NOMO-1 treated with dmso at 0.1 percent for 144 hours (cell line): ENCODE results near the gene EGR2.

Source experiments
- DNase-seq: peaks from one replicate; lab custom pipeline; 2025; ENCODE audit not compliant: unreplicated experiment; lab: John Stamatoyannopoulos, UW

EGR2 gene

GRCh38 chr10:62816331-62817120 lies at the start of gene EGR2:
EGR2 (minus strand) TSS chr10:62816366; CDS start chr10:62816029, 337 bp downstream.
- peak; percentile 93 for DNase-seq

- no peak for DNase-seq
These were observed 46.3 kb upstream of the EGR2 start for GRCh38 chr10:62862447-62862846.

GRCh38 chr10:62861507-62861906 lies 45.3 kb upstream of the EGR2 start:
- no peak for DNase-seq

DNA sequence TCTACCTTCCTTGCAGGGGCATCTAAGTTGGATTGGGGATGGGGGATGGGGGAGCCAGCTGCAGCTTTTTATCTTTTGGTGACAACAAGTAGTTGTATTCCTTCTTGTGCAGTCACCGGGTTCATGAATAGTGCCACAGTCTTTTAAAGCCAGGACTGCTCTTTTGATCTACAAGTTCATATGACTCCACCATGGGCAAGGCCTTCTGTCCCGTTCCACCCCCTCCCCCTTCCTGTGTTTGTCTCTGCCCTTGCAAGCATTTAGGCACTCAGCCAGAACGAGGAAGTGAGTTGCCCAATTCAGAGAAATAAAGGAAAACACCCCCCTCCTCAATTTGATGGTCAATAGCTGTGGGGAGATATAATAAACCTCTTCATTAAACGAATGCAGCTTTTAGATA lies 44.8 kb upstream of the EGR2 start:
- peak; percentile 18 for DNase-seq

GRCh38 chr10:62858364-62858763 lies 42.2 kb upstream of the EGR2 start:
- DNase-seq: no peak

GRCh38 chr10:62856021-62856420 lies 39.9 kb upstream of the EGR2 start:
- no peak for DNase-seq

GRCh38 chr10:62853710-62854109 lies 37.5 kb upstream of the EGR2 start:
- DNase-seq: peak; percentile 69

DNA sequence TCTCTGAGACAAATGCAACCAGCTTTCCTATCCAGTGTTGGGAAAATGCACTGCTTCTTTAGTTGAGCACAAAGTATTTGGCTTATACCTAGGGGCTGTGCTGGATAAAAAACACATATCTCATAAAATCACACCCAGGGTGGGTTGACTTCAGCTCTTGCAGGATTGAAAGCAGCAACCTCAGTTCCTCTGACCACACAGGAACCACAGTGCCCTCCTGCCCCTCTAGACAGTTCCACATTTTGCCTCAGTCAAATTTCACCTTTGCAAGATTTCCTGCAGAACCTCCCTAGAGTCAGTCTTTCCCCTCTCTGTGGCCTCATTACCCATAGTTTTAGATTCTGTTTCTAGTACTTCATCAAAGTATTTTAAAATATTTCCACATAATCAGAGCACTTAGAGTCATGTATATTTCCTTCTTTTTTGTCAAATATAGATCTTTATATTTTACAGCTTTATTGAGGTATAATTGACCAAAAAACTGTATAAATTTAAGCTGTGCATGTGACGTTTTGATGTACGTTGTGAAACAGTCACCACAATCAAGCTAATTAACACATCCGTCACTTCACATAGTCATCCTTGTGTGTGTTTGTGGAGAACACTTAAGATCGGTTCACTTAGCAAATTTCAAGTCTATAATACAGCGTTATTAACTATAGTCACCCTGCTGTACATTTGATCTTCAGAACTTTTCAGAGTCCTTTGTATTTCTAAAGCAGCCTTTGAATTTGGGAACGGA lies 37.0 kb upstream of the EGR2 start:
- DNase-seq: peak; percentile 81

- DNase-seq: peak; percentile 2
These were observed 35.3 kb upstream of the EGR2 start for GRCh38 chr10:62851442-62851841.

- DNase-seq: peak; percentile 6
These were observed 34.5 kb upstream of the EGR2 start for GRCh38 chr10:62850646-62851045.

GRCh38 chr10:62847433-62847832 lies 31.3 kb upstream of the EGR2 start:
- DNase-seq: no peak

DNA sequence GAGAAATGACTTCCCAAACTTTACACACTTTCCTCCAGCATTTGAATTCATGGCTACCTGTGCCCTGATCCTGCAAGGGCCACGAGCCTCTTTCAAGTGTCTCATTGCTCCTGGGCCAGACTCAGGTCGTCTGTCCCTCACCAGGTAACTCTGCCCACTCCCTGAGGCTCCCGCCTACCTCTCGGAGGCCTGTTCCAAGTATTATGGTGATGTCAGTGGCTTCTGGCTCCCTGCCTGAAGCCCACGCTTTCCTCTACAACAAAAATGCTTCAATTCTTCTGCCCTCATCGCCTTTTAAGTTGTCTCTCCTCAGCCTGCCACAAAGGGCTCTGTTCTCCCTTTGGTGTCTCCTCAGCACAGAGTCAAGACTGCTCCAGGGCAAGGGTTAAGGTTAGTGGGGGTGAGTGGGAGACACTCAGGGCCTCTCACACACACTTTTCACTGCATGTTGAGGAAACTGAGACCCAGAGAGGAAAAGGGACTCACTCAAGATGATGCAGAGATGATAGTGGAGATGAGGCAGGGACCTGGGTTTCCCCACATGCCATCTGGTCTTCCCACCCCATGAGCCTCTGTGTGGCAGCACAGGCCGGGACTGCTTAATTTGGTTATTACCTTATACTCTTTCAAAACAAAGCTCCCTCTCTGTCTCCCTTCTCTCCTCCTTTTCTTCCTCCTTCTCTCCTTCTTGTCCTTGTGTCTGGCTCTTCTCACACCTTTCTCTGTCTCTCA lies 28.3 kb upstream of the EGR2 start:
- no peak for DNase-seq

DNA sequence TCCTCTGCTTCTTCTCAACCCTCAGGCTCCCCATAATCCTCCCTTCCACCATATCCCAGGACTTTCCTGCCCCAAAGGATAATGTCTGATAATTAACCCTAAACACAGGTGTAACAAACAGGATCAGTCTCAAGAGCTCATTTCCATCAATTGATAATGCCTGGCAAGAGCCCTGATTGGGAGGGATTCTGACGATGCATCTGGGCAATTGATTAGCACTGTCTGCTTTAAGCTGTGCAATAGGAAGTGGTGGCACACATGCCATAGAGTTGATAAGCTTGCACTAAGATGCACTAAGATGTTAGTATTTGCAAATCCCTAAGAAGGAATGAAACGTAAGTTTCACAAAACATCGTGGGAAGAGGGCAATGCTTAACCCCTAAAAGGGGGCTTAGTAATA lies 27.4 kb upstream of the EGR2 start:
- no peak for DNase-seq

- DNase-seq: no peak
These were observed 26.8 kb upstream of the EGR2 start for GRCh38 chr10:62842983-62843382.

GRCh38 chr10:62839590-62839989 lies 23.4 kb upstream of the EGR2 start:
- DNase-seq: peak; percentile 34

DNA sequence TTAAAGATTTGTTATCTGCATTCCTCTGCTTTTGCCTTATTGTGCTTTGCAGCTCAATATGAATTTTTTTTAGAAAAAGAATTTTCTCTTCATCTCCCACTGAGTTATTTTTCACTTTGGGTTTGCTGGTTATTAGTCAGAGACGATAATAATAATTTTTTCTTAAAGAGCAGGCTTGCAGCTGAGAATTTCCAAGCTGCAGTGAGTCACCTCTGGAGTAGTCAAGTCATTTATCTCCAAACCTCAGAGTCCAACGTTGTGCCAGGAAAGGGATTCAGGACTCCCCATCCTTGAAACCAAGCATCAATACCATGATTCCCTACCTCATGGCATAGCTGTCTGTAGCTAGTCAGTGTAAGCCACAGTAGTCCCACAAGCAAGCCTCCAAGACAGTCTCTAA lies 15.2 kb upstream of the EGR2 start:
- DNase-seq: no peak

DNA sequence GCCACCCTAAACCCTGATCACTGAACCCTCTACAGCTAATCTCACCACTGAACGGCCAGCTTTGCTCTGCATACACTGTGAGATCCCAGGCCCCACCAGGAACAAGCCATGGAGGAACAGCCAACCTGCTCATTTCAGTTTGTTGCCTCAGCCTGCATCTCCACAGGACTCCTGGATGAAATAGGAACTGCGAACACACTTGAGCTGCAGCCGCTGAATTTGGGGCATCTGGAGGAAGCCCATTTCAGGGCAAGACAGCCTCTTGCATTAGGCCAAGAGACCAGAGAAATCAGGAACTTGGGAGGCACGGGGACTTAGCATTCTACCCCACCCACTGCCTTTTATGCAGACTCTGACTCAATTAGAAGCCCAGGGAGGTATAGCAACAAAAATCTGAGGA lies 14.5 kb upstream of the EGR2 start:
- DNase-seq: peak; percentile 33

- DNase-seq: no peak
These were observed 13.5 kb upstream of the EGR2 start for GRCh38 chr10:62829622-62830021.

DNA sequence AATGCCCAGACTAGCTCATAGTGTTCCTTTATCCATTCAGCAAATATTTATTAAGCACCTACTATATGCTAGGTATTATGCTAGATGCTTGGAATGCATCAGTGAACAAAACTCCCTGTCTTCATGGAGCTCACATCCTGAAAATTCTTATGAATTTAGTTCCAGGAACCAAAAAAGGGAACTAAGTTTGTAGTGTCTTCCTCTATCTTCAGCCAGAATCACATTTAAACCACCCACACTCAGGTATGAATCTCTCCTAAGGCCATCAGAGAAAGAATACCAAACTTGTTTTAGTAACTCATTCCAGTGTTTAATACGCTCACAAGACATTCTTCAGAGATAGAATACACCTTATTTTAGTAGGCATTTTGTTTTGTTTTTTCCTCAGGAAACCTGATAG lies 10.1 kb upstream of the EGR2 start:
- DNase-seq: no peak

DNA sequence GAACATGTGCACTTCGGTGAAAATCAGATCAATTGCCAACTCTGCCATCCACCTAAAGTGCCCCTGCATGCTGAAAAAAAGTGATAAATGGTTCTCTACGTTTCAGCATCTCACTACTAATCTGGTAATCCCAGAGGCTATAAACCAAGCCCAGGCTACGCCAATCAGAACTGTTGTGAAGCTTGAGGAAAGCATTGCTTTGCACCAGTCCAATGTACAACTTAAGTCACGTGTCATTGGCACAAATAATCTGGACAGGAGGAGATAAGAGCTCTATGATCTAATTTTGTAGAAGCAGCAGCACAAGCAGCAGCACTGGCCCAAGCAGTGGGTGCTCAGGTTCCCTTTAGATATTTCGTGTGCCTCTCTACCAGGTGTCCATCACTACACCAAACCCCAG lies 4.4 kb upstream of the EGR2 start:
- DNase-seq: no peak

DNA sequence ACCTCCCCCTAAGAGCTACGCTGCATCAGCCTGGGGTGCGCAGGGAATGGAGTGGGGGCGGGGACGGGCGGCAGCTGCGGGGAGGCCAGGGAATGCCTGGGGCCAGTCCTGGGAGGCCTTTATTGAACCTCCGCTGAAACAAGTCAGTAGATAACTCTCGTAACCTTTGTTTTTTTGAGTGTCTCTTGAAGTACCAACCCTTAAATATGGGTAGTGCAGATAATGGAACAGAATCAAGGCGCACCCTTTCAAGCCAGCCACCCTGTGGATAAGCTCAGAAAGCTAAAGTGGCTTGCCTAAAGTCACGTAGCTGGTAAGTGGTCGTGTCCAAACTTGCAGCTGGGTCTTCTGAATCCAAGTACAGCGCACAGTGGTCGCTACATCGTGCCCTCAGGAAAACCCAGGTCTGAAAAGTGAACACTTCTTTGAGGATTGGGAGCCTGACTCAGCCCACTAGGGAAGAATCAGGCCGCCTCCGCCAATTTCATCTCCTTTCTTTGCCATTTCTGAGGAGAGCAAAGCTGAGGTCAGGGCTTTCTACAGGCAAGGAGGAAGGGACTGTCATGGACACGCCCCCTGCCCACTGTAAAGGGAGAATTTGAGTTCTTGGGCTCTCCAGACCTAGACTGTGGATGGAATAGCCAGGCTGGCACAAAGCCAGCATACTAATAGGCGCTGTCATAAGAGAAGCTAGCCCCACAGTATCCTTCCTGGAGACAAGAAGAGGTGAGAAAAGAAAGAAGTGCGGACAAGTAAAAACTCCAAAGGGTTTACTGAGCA lies 3.2 kb upstream of the EGR2 start:
- DNase-seq: no peak
